HG03439 (cell line): ENCODE data around the gene CYTH1.

Experiments
- ATAC-seq: cut with Tn5 transposase; IDR thresholded peaks from one replicate; pipeline ENCODE4 v1.9.1; 2021; ENCODE audit warnings: mild to moderate bottlenecking, moderate library complexity; ENCODE audit not compliant: unreplicated experiment

CYTH1 gene

GRCh38 chr17:78655251-78655940 is 126.7 kb downstream of the CYTH1 start:
- ATAC-seq = no peak

GRCh38 chr17:78654325-78654724 is 127.7 kb downstream of the CYTH1 start:
- ATAC-seq = no peak

- ATAC-seq = no peak
These were observed 128.7 kb downstream of the CYTH1 start for GRCh38 chr17:78653382-78653781.

DNA sequence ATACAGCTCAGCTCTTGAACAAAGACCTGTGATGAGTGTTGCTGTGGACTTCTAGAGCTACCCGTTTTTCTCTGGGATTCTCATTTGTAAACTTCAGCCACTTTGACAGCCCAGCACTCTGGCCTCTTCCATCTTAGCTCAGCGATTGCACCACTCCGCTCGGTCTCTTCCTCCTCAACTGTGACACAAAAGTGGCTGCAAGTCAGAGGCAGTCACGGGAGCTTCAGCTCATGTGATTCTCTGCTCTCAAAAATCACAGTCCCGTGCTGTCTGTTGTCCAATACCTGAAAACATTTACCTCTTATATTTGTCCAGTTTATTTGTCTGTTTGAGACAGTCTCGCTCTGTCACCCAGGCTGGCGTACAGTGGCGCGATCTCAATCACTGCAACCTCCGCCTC is 129.2 kb downstream of the CYTH1 start:
- ATAC-seq = no peak

GRCh38 chr17:78652024-78652423 is 130.0 kb downstream of the CYTH1 start:
- no peak for ATAC-seq

GRCh38 chr17:78651554-78651953 is 130.5 kb downstream of the CYTH1 start:
- ATAC-seq = no peak

- ATAC-seq = no peak
These were observed 131.9 kb downstream of the CYTH1 start for GRCh38 chr17:78650093-78650715.

DNA sequence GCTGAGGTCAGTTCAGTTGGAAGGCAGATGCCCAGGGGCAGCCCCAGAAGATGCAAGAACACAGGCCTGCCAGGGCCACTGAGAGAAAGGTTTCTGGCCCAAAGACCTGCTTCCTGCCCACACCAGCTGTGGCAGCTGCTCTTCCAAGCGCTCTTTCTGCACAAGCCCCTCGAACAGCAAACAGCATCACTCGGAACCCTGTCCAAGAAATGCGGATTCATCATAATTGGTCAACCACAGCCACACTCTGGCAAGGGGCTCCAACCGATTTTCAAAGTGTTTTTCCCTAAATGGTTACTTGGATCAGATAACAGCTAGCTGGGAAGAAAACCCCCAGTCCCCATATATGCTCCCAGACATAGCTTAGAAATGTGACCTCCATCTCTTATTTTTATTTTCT is 133.8 kb downstream of the CYTH1 start:
- no peak for ATAC-seq

GRCh38 chr17:78647032-78647431 is 135.0 kb downstream of the CYTH1 start:
- ATAC-seq = no peak

DNA sequence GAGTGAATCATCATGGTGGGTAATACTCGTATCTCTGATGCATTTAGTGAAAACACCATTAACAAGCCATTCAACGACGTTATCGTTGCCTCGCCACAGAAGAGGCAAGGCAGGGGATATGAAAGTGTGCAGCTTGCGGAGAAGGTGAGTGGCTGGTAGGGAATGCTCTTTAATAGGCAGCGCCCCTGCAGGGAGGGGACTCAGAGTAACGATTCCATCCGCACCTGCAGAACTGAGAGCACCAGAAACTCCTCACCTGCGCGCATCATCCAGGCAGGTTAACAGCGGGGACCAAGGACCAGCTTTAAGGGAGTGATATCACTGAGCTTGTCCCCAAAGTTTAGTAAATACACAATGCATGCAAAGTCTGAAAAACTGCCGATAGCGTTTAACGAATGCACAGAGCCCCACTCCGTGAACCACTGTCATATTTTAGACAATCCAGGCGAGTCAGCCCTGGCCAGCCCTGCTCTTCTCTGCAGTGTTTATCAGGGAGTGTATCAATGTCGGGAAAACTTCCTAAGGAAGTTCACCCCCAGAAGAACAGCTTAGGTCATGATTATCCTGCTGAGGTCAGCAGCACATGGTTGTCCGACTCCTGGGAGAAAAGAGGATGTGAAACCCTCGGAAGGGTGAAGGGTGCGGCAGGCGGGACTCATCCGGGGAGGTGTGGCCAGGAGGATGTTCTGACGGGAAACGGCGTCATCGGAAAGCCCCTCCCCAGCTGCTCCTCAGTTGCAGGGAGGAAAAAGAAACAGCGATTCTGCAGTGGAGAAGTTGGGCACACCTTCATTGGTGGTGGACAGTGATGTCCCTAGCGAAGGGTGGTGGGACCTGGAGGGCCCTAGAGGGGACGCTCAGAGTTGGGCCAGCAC is 136.4 kb downstream of the CYTH1 start:
- no peak for ATAC-seq

DNA sequence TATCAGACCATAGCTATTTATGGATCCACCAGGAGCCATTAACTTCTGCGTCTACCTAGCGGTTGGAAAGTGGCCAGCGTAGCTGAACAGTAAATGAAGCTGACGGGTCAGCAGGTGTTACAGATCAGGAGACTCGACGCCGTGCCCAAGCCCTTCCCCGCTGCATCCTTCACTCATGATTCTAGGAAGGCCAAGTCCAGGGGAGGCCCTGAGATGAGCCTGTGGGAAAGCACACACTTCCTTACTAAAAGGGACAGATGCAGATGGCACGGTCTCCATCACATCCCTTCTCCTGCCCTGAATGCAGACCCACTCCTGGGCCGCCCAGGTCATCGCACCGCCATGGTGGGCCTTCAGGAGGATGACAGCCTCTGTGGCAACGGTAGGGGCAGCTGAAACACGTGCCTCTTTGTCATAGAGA is 137.1 kb downstream of the CYTH1 start:
- no peak for ATAC-seq

- no peak for ATAC-seq
These were observed 137.8 kb downstream of the CYTH1 start for GRCh38 chr17:78644224-78644623.

GRCh38 chr17:78643326-78643725 is 138.7 kb downstream of the CYTH1 start:
- no peak for ATAC-seq

GRCh38 chr17:78642707-78643106 is 139.4 kb downstream of the CYTH1 start:
- ATAC-seq = no peak

GRCh38 chr17:78641666-78642065 is 140.4 kb downstream of the CYTH1 start:
- no peak for ATAC-seq

DNA sequence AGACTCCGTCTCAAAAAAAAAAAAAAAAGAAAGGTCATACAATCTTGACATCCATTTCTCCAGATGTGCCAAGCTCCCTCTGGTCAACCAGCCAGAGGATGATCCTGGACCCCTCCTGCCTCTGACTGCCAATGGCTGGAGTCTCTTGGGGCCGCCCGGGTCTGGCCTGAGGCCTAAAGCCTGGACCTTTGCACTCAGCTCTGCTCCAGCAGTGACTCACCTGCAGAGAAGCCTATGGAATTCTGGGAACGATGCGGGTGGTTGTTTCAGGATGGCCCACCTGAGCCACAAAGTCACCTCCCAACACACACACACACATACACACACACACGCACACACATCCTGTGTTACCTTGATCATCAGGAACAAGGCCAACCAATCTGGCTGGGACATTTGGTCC is 140.8 kb downstream of the CYTH1 start:
- no peak for ATAC-seq

- ATAC-seq = no peak
These were observed 141.4 kb downstream of the CYTH1 start for GRCh38 chr17:78640700-78641099.

DNA sequence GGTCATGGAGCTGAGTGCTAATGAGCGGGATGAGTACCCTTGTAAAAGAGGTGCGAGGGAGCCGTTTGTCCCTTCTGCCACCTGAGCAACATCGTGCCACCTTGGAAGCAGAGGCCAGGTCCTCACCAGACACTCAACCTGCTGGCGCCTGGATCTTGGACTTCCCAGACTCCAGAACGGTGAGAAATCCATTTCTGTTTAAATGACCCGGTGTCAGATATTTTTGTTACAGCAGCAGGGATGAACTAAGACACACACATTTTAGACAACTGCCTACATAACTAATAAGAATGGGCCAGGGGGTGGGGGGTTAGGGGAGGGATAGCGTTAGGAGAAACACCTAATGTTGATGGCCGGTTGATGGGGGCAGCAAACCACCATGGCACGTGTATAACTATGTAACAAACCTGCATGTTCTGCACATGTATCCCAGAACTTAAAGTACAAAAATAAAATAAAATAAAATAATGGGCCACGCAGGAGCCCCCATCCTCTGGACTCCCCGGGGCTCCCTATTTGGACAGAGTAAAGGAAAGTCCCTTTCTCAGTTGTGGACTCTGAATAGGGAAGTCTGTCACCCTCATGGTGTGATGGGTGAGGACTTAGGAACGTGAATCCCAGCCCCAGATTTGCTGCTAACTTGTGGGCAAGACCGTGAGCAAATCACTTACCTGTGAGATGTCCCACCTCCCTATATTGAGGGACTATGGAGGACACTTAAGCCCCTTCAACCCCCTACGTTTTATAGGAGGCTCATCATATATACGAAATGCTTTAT is 144.2 kb downstream of the CYTH1 start:
- no peak for ATAC-seq

- ATAC-seq = no peak
These were observed 144.9 kb downstream of the CYTH1 start for GRCh38 chr17:78637146-78637545.

GRCh38 chr17:78634154-78634553 is 147.9 kb downstream of the CYTH1 start:
- no peak for ATAC-seq

DNA sequence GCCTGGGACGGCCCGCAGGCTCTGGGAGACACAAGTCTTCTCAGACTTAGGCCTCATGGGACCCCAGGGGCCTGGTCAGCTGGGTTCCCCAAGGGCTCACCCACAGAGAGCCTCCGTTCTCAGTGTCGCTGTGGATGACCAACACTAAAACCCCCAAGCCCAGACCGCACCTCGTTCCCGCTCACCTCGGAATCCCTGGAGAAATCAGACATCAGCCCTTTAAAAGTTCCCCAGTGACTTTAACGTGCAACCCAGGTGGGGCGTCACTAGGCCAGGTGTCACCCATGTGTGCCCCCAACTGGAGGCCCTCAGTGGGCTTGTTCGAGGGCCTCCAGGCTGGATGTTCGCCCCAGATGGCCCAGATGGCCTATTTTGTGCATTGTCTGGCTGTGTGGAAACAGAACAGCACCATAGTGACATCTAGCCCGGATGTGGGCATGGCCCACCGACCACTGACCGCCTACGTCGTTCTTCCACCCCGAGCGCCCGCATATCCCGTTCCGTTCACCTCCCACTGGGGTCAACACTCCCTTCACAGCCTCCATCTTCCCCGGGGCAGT is 152.6 kb downstream of the CYTH1 start:
- no peak for ATAC-seq
